SK-N-SH treated with all-trans-retinoic acid at 6 μM for 48 hours (cell line): ENCODE measurements around the gene PSPN.

Experiments
- ATAC-seq: fragments of 200-7000 bp; cut with Tn5 transposase; 3 replicates; pipeline ENCODE4 v1.9.1; 2020; ENCODE audit warnings: mild to moderate bottlenecking, moderate library complexity
- ARNTL ChIP-seq: fragments of 450-650 bp; formaldehyde crosslinking; IDR thresholded peaks from 2 replicates; pipeline ENCODE4 v1.5.0; 2020; ENCODE audit warnings: low read depth, mild to moderate bottlenecking, moderate library complexity, borderline replicate concordance
- BACH2 ChIP-seq: fragments of 250-450 bp; sonication (Bioruptor Pico); IDR thresholded peaks from 2 replicates; pipeline ENCODE4 v1.9.0; 2021; ENCODE audit warnings: mild to moderate bottlenecking, borderline replicate concordance
- CSDC2 ChIP-seq: fragments of 250-450 bp; sonication (Bioruptor Pico); IDR thresholded peaks from 2 replicates; pipeline ENCODE4 v1.5.0; 2020; ENCODE audit warnings: mild to moderate bottlenecking, moderate library complexity
- ESRRG ChIP-seq: fragments of 250-450 bp; sonication (Bioruptor Pico); IDR thresholded peaks from 2 replicates; pipeline ENCODE4 v1.6.1; 2021; ENCODE audit warnings: mild to moderate bottlenecking
- GLIS3 ChIP-seq: fragments of 250-450 bp; sonication (Bioruptor Pico); IDR thresholded peaks from 2 replicates; pipeline ENCODE4 v1.5.0; 2020; ENCODE audit warnings: mild to moderate bottlenecking, moderate library complexity
- ISL1 ChIP-seq: fragments of 250-450 bp; sonication (Bioruptor Pico); IDR thresholded peaks from 2 replicates; pipeline ENCODE4 v2.1.2; 2022; ENCODE audit warnings: mild to moderate bottlenecking, moderate library complexity
- OSR1 ChIP-seq: fragments of 250-450 bp; sonication (Bioruptor Pico); IDR thresholded peaks from 2 replicates; pipeline ENCODE4 v1.8.0; 2022; ENCODE audit warnings: moderate library complexity, mild to moderate bottlenecking, inconsistent platforms
- POU6F1 ChIP-seq: fragments of 250-450 bp; sonication (Bioruptor Pico); IDR thresholded peaks from 2 replicates; pipeline ENCODE4 v1.8.0; 2021; ENCODE audit warnings: low read depth, mild to moderate bottlenecking, moderate library complexity, borderline replicate concordance
- PPARA ChIP-seq: fragments of 250-450 bp; sonication (Bioruptor Pico); IDR thresholded peaks from 2 replicates; pipeline ENCODE4 v1.5.0; 2020; ENCODE audit warnings: mild to moderate bottlenecking, borderline replicate concordance
- RARB ChIP-seq: fragments of 250-450 bp; sonication (Bioruptor Pico); IDR thresholded peaks from 2 replicates; pipeline ENCODE4 v1.8.0; 2021; ENCODE audit warnings: mild to moderate bottlenecking, moderate library complexity
- SNAI2 ChIP-seq: fragments of 250-450 bp; sonication (Bioruptor Pico); IDR thresholded peaks from 2 replicates; pipeline ENCODE4 v1.5.0; 2020; ENCODE audit warnings: mild to moderate bottlenecking, moderate library complexity
- TCF4 ChIP-seq: fragments of 250-450 bp; sonication (Bioruptor Pico); IDR thresholded peaks from 2 replicates; pipeline ENCODE4 v1.8.0; 2021; ENCODE audit warnings: mild to moderate bottlenecking, moderate library complexity, borderline replicate concordance
- TOX ChIP-seq: fragments of 250-450 bp; sonication (Bioruptor Pico); IDR thresholded peaks from 2 replicates; pipeline ENCODE4 v1.8.0; 2021; ENCODE audit warnings: mild to moderate bottlenecking, moderate library complexity, borderline replicate concordance
- ZC3H10 ChIP-seq: fragments of 250-450 bp; sonication (Bioruptor Pico); IDR thresholded peaks from 2 replicates; pipeline ENCODE4 v1.5.1; 2021; ENCODE audit warnings: mild to moderate bottlenecking, moderate library complexity
- ZFP3 ChIP-seq: fragments of 250-450 bp; sonication (Bioruptor Pico); IDR thresholded peaks from 2 replicates; pipeline ENCODE4 v1.5.0; 2020; ENCODE audit warnings: mild to moderate bottlenecking, moderate library complexity
- ZFP30 ChIP-seq: fragments of 450-650 bp; formaldehyde crosslinking; IDR thresholded peaks from 2 replicates; pipeline ENCODE4 v1.5.0; 2022; ENCODE audit warnings: mild to moderate bottlenecking, moderate library complexity
- ZNF565 ChIP-seq: fragments of 450-650 bp; formaldehyde crosslinking; conservative IDR thresholded peaks from 2 replicates; pipeline ENCODE4 v1.5.0; 2020; ENCODE audit warnings: low read depth, mild to moderate bottlenecking, moderate library complexity
- ZNF70 ChIP-seq: fragments of 450-650 bp; formaldehyde crosslinking; IDR thresholded peaks from 2 replicates; pipeline ENCODE4 v1.5.0; 2020; ENCODE audit warnings: mild to moderate bottlenecking, moderate library complexity
- TF ChIP-seq, protein P1 (sequence below): fragments of 250-450 bp; sonication (Bioruptor Pico); IDR thresholded peaks from 2 replicates; pipeline ENCODE4 v1.5.1; 2021; ENCODE audit warnings: mild to moderate bottlenecking, moderate library complexity
- TF ChIP-seq, protein P2 (sequence below): fragments of 250-450 bp; sonication (Bioruptor Pico); IDR thresholded peaks from 2 replicates; pipeline ENCODE4 v1.5.1; 2020; ENCODE audit warnings: low read depth, mild to moderate bottlenecking, moderate library complexity
- TF ChIP-seq, protein P3 (sequence below): fragments of 250-450 bp; sonication (Bioruptor Pico); IDR thresholded peaks from 2 replicates; pipeline ENCODE4 v1.8.0; 2020; ENCODE audit warnings: mild to moderate bottlenecking, moderate library complexity, borderline replicate concordance

Gene PSPN

DNA sequence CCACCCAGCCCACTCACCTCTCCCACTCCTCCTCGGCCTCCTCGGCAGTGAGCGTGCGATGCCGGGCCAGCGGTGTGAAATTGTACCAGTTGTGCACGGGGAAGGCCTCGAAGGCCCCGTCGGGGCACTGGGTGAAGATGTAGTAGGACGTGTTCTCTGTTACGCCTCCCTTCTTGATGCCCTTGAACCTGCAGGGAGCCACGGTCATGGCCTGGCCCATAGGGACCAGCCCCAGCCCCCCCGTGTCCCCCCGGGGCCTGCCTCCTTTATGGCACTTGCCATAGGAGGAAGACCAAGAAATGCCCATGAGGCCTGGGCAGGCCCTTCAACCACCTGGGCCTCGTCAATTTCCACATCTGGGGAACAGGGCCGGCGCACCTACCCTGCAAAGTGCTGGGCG is 11.6 kb upstream of the PSPN start:
- TF ChIP-seq, protein P1, sequence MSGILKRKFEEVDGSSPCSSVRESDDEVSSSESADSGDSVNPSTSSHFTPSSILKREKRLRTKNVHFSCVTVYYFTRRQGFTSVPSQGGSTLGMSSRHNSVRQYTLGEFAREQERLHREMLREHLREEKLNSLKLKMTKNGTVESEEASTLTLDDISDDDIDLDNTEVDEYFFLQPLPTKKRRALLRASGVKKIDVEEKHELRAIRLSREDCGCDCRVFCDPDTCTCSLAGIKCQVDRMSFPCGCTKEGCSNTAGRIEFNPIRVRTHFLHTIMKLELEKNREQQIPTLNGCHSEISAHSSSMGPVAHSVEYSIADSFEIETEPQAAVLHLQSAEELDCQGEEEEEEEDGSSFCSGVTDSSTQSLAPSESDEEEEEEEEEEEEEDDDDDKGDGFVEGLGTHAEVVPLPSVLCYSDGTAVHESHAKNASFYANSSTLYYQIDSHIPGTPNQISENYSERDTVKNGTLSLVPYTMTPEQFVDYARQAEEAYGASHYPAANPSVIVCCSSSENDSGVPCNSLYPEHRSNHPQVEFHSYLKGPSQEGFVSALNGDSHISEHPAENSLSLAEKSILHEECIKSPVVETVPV (CRISPR knock-in tag), result no peak
- no peak for TF ChIP-seq ZC3H10 (CRISPR knock-in tag)
- TF ChIP-seq, protein P2, sequence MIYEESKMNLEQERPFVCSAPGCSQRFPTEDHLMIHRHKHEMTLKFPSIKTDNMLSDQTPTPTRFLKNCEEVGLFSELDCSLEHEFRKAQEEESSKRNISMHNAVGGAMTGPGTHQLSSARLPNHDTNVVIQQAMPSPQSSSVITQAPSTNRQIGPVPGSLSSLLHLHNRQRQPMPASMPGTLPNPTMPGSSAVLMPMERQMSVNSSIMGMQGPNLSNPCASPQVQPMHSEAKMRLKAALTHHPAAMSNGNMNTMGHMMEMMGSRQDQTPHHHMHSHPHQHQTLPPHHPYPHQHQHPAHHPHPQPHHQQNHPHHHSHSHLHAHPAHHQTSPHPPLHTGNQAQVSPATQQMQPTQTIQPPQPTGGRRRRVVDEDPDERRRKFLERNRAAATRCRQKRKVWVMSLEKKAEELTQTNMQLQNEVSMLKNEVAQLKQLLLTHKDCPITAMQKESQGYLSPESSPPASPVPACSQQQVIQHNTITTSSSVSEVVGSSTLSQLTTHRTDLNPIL (CRISPR knock-in tag), result no peak
- no peak for TF ChIP-seq PPARA (CRISPR knock-in tag)
- TF ChIP-seq ISL1, result no peak
- TF ChIP-seq ZNF565, result no peak
- no peak for TF ChIP-seq ZFP3 (CRISPR knock-in tag)
- TF ChIP-seq ESRRG, result no peak
- TF ChIP-seq GLIS3 (CRISPR knock-in tag), result no peak
- TF ChIP-seq RARB (CRISPR knock-in tag), result no peak
- no peak for TF ChIP-seq BACH2 (CRISPR knock-in tag)
- TF ChIP-seq SNAI2, result no peak
- TF ChIP-seq CSDC2 (CRISPR knock-in tag), result no peak
- TF ChIP-seq ZFP30 (CRISPR knock-in tag), result no peak
- no peak for TF ChIP-seq ARNTL (CRISPR knock-in tag)
- TF ChIP-seq, protein P3, sequence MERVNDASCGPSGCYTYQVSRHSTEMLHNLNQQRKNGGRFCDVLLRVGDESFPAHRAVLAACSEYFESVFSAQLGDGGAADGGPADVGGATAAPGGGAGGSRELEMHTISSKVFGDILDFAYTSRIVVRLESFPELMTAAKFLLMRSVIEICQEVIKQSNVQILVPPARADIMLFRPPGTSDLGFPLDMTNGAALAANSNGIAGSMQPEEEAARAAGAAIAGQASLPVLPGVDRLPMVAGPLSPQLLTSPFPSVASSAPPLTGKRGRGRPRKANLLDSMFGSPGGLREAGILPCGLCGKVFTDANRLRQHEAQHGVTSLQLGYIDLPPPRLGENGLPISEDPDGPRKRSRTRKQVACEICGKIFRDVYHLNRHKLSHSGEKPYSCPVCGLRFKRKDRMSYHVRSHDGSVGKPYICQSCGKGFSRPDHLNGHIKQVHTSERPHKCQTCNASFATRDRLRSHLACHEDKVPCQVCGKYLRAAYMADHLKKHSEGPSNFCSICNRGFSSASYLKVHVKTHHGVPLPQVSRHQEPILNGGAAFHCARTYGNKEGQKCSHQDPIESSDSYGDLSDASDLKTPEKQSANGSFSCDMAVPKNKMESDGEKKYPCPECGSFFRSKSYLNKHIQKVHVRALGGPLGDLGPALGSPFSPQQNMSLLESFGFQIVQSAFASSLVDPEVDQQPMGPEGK (CRISPR knock-in tag), result no peak
- TF ChIP-seq TOX, result no peak
- no peak for TF ChIP-seq ZNF70 (CRISPR knock-in tag)
- TF ChIP-seq TCF4, result no peak
- no peak for TF ChIP-seq POU6F1
- ATAC-seq, result no peak

DNA sequence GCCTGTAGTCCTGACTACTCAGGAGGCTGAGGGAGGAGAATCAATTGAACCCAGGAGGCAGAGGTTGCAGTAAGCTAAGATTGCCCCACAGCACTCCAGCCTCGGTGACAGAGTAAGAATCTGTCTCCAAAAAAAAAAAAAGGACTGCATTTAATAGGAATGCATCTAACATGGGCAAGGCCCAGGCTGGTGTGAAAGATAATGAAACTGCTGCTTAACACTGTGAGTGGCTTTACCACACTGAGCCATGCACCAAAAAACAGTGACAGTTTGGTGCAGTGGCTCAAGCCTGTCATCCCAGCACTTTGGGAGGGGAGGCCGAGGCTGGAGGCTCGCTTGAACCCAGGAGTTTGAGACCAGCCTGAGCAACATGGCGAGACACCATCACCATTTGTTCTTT is 8.6 kb upstream of the PSPN start:
- no peak for ATAC-seq
- TF ChIP-seq, protein P1 (CRISPR knock-in tag), result no peak
- no peak for TF ChIP-seq OSR1 (CRISPR knock-in tag)

DNA sequence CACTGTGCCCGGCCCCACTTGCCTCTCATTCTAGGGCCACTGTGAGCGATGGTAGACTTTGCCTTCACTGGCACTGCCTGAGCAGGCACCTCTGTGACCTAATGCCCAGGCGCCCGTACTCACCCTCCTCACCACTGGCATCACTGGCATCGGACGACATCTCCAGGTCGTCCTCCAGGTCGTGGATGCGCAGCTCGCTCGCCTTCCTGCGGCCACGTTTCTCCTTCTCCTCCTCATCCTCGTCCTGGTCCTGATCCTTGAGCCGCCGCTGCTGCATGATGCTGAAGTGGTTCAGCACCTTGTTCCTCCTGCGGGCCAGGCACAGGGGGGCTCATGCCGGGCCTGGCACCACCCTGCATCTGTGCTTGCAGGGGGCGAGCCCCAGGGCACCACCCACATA is 7.5 kb upstream of the PSPN start:
- no peak for TF ChIP-seq ZFP3 (CRISPR knock-in tag)
- TF ChIP-seq POU6F1, result no peak
- TF ChIP-seq, protein P1 (CRISPR knock-in tag), result no peak
- TF ChIP-seq TOX, result no peak
- TF ChIP-seq ZNF70 (CRISPR knock-in tag), result no peak
- TF ChIP-seq ARNTL (CRISPR knock-in tag), result no peak
- no peak for TF ChIP-seq RARB (CRISPR knock-in tag)
- TF ChIP-seq ZC3H10 (CRISPR knock-in tag), result no peak
- TF ChIP-seq, all 23 proteins: peak for 0
- no peak for ATAC-seq
